KOPT-K1 (cell line): ENCODE data around the gene PROSER3.

Experiments
- H3K27ac ChIP-seq: fragments of 200-600 bp; sonication (generic); 2 replicates; pipeline ENCODE4 v1.5.1; 2016; ENCODE audit warnings: antibody characterized with exemption, mild to moderate bottlenecking, low read depth, low read length; ENCODE audit not compliant: poor library complexity, severe bottlenecking
- H3K36me3 ChIP-seq: fragments of 200-600 bp; sonication (generic); 2 replicates; pipeline ENCODE4 v1.5.1; 2017; ENCODE audit warnings: antibody characterized with exemption, mild to moderate bottlenecking, low read length, moderate library complexity; ENCODE audit not compliant: insufficient read depth
- H3K9me3 ChIP-seq: fragments of 200-600 bp; sonication (generic); 2 replicates; pipeline ENCODE4 v1.5.1; 2017; ENCODE audit warnings: antibody characterized with exemption, low read length, mild to moderate bottlenecking; ENCODE audit not compliant: insufficient read depth, poor library complexity, severe bottlenecking

The PROSER3 gene

GRCh38 chr19:35740423-35741202 lies 17.4 kb upstream of the PROSER3 start:
- Histone ChIP-seq H3K9me3 (no peaks in the 10 kb centered on the region), H3K27ac (peak overlapping the region; percentile 55), H3K36me3 (peaks cover 39% of the 10 kb centered on the region)

GRCh38 chr19:35741203-35741515 lies 16.8 kb upstream of the PROSER3 start:
- H3K9me3 ChIP-seq, result no peaks in the 10 kb centered on the region
- H3K27ac ChIP-seq, result peak overlapping the region; percentile 55
- H3K36me3 ChIP-seq, result peaks cover 33% of the 10 kb centered on the region

GRCh38 chr19:35742121-35742724 lies 15.8 kb upstream of the PROSER3 start, which contains the start of gene IGFLR1:
TSS of gene IGFLR1 (minus strand) at chr19:35742452. CDS start at chr19:35741180, 1,272 bp downstream.
- Histone ChIP-seq H3K27ac (peak within 1 kb of the TSS; percentile 30), H3K36me3 (peaks cover 23% of the 10 kb centered on the region)

GRCh38 chr19:35743640-35744429 lies 14.1 kb upstream of the PROSER3 start:
- no peaks in the 10 kb centered on the region for H3K9me3 ChIP-seq
- peaks cover 6% of the 10 kb centered on the region for H3K36me3 ChIP-seq
- H3K27ac ChIP-seq, result no peak overlapping the region

More at GRCh38 chr19:35742121-35742724, 15.8 kb upstream of the PROSER3 start, which contains the start of gene IGFLR1:
- H3K9me3 ChIP-seq, result no peaks in the 10 kb centered on the region

GRCh38 chr19:35744430-35745327 lies 13.3 kb upstream of the PROSER3 start:
- H3K9me3 ChIP-seq, result no peaks in the 10 kb centered on the region
- no peaks in the 10 kb centered on the region for H3K36me3 ChIP-seq
- H3K27ac ChIP-seq, result peak overlapping the region; percentile 88

- Histone ChIP-seq H3K9me3 (no peaks in the 10 kb centered on the region), H3K27ac (peak within 1 kb of the TSS; percentile 88)
Observed at GRCh38 chr19:35745328-35746086, 12.5 kb upstream of the PROSER3 start, which contains the start of the genes PSENEN and U2AF1L4. TSS of gene PSENEN (plus strand) at chr19:35745651. CDS start at chr19:35745931, 280 bp downstream. TSS of gene U2AF1L4 (minus strand) at chr19:35745418. CDS start at chr19:35745391, 27 bp downstream.

GRCh38 chr19:35746087-35746462 lies 11.9 kb upstream of the PROSER3 start:
- no peaks in the 10 kb centered on the region for H3K9me3 ChIP-seq
- peak overlapping the region; percentile 88 for H3K27ac ChIP-seq
- no peaks in the 10 kb centered on the region for H3K36me3 ChIP-seq

More at GRCh38 chr19:35745328-35746086, 12.5 kb upstream of the PROSER3 start, which contains the start of the genes PSENEN and U2AF1L4:
- H3K36me3 ChIP-seq, result no peaks in the 10 kb centered on the region

- Histone ChIP-seq H3K9me3 (no peaks in the 10 kb centered on the region), H3K27ac (peak overlapping the region; percentile 88), H3K36me3 (no peaks in the 10 kb centered on the region)
Observed at GRCh38 chr19:35746531-35746930, 11.4 kb upstream of the PROSER3 start.

GRCh38 chr19:35748106-35749020 lies 9.6 kb upstream of the PROSER3 start, which contains the start of gene LIN37:
TSS of gene LIN37 (plus strand) at chr19:35748576. CDS start at chr19:35748725, 149 bp downstream.
- Histone ChIP-seq H3K9me3 (no peaks in the 10 kb centered on the region), H3K27ac (peak within 1 kb of the TSS; percentile 66), H3K36me3 (peaks cover 13% of the 10 kb centered on the region; the same call in 1 of the 2 replicates)

GRCh38 chr19:35750167-35750566 lies 7.8 kb upstream of the PROSER3 start:
- Histone ChIP-seq H3K36me3 (peaks cover 23% of the 10 kb centered on the region; the same call in 1 of the 2 replicates), H3K27ac (no peak overlapping the region), H3K9me3 (no peaks in the 10 kb centered on the region)

GRCh38 chr19:35751839-35752745 lies 5.9 kb upstream of the PROSER3 start:
- Histone ChIP-seq H3K9me3 (no peaks in the 10 kb centered on the region), H3K27ac (no peak overlapping the region), H3K36me3 (peaks cover 23% of the 10 kb centered on the region; the same call in 1 of the 2 replicates)
